GOT3 (cell line): ENCODE measurements around the gene PRKCG.
"Not testable (repeated sequence)": the region's sequence is repeated elsewhere in the genome, so short reads cannot be mapped to it uniquely, and the experiment has no call there.

Source experiments
- DNase-seq: peaks from one replicate; lab custom pipeline; 2025; ENCODE audit warnings: mixed read lengths; lab: John Stamatoyannopoulos, UW

The PRKCG gene

GRCh38 chr19:53944416-53944815 is 62.4 kb downstream of the PRKCG start:
- DNase-seq: no peak

- no peak for DNase-seq
Measured at GRCh38 chr19:53944933-53945332, 62.9 kb downstream of the PRKCG start.

GRCh38 chr19:53945441-53945840 is 63.4 kb downstream of the PRKCG start:
- DNase-seq: no peak

GRCh38 chr19:53945998-53946397 is 64.0 kb downstream of the PRKCG start:
- DNase-seq: no peak

- DNase-seq: no peak
Measured at GRCh38 chr19:53947624-53948023, 65.6 kb downstream of the PRKCG start.

- DNase-seq: not testable (repeated sequence)
Measured at GRCh38 chr19:53948611-53949010, 66.6 kb downstream of the PRKCG start.

- DNase-seq: no peak
Measured at GRCh38 chr19:53951436-53951835, 69.4 kb downstream of the PRKCG start.

GRCh38 chr19:53951947-53952346 is 70.0 kb downstream of the PRKCG start:
- no peak for DNase-seq

- DNase-seq: no peak
Measured at GRCh38 chr19:53953383-53953782, 71.4 kb downstream of the PRKCG start.
